ENCODE measurements around the gene ZNF84. TPM values are rescaled to one million over a fixed set of nuclear protein-coding genes. Genes with fewer than 3 reads are reported as not detected.

The ZNF84 gene
- 10 to 100 TPM; 19.5 to 21.2 (median 20.7) TPM for total RNA-seq

DNA sequence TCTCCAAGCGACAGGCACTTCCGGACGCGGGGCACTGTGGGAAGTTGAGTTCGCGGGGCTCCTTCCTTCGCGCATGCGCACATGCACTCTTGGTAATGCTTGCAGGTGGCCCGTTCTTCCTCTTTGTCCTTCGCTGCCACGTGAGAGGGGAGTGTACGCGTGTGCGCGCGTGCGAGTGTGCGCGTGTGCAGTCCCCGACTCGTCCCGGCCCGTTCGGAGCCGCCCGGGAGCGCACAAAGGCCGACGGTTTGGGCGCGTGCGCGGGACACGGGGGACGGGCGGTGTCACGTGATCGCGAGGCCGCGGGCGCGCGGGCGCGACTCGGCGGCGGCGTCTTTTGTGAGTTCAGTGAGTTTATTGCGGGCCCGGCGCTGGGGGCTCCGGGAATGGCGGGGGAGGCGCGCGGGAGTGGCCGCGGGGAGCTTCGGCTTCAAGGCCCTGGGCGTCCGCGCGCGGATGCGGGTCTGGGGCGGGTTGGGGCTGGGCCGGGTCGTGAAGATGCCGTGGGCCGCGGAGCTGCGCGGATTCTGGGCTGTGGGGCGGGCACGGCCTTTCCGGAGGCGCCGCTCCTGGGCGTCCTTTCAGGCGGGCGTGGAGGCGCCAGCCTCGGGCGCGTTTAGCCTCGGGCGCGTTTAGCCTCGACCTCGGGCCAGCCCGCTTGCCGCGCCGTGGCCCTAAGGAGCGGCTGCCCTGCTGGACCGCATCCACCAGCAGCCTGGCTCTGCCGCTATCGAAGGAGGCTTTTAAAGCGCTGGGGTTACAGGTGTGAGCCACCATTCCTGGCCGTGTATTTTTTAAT is at the start of gene ZNF84:
TSS of gene ZNF84 (plus strand) at position 303 of the 799 bp plus-strand sequence. CDS start 3,959 bp downstream, outside the sequence.
- H3K4me3 ChIP-seq: peak within 1 kb of the TSS; percentile 87 to 89 (median 88)
- under 1% methylated on average over 33 of the region's 103 CpGs for WGBS
- H3K9me3 ChIP-seq: peaks cover 10 to 57% (median 49%) of the 10 kb centered on the region in 4 donors
- TF ChIP-seq, protein P1, sequence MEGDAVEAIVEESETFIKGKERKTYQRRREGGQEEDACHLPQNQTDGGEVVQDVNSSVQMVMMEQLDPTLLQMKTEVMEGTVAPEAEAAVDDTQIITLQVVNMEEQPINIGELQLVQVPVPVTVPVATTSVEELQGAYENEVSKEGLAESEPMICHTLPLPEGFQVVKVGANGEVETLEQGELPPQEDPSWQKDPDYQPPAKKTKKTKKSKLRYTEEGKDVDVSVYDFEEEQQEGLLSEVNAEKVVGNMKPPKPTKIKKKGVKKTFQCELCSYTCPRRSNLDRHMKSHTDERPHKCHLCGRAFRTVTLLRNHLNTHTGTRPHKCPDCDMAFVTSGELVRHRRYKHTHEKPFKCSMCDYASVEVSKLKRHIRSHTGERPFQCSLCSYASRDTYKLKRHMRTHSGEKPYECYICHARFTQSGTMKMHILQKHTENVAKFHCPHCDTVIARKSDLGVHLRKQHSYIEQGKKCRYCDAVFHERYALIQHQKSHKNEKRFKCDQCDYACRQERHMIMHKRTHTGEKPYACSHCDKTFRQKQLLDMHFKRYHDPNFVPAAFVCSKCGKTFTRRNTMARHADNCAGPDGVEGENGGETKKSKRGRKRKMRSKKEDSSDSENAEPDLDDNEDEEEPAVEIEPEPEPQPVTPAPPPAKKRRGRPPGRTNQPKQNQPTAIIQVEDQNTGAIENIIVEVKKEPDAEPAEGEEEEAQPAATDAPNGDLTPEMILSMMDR (IDR thresholded peaks at IDR 0.05): no peak
- TF ChIP-seq POLR2A (IDR thresholded peaks at IDR 0.05; ENCODE audit: low read depth) (peak; percentile 27), POLR2AphosphoS5 (IDR thresholded peaks at IDR 0.05) (peak; percentile 82 to 92)
- H3K4me1 ChIP-seq: peaks cover 4 to 12% (median 11%) of the 10 kb centered on the region in 4 donors
- DNase-seq (ENCODE audit: extremely low spot score): peak; percentile 98
- intact Hi-C loops (cut with DNase I): loop anchor here (2.0 to 5.0 kb wide), 2 partner anchors 45 to 51 kb away; partner anchors contain the start of genes ZNF140 and ZNF26
- H3K27ac ChIP-seq (replicated peaks in 1 of 4): peak within 1 kb of the TSS; percentile 91 to 98 (median 96)
- H3K27me3 ChIP-seq: no peaks in the 10 kb centered on the region
- peaks cover 13 to 32% (median 22%) of the 10 kb centered on the region in 4 donors for H3K36me3 ChIP-seq

DNA sequence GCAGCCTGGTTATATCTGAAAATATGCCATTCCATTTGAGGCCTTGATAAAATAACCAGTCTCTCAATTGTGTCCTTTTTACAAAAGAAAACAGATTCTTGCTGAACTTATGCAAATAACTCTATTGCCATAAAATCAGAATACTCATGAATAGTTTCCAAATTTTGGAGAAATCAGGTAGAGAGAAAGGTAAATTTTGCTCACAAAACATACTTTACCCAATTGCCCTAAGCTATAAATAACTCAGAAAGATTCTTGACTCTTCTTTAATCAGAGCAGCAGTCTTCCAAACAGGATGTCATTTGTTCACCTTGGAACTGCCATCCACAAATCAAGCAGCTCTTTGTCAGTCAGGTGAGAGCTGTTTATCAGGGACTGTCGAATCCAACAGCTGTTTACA is 38.6 kb upstream of the ZNF84 start:
- Histone ChIP-seq H3K27me3 (no peaks in the 10 kb centered on the region), H3K4me1 (no peaks in the 10 kb centered on the region), H3K36me3 (peaks cover 10 to 45% (median 16%) of the 10 kb centered on the region in 4 donors), H3K4me3 (no peak overlapping the region), H3K9me3 (peaks cover 3 to 96% (median 87%) of the 10 kb centered on the region in 4 donors), H3K27ac (replicated peaks in 1 of 4) (no peak overlapping the region)
- intact Hi-C loops (cut with DNase I): no loop called here
- 71% methylated on average over 1 of the region's 1 CpG for WGBS
- TF ChIP-seq, protein P1 (IDR thresholded peaks at IDR 0.05): no peak
- TF ChIP-seq POLR2A (IDR thresholded peaks at IDR 0.05; ENCODE audit: low read depth): no peak
- TF ChIP-seq EP300 (IDR thresholded peaks at IDR 0.05): no peak
- no peak for TF ChIP-seq POLR2AphosphoS5 (IDR thresholded peaks at IDR 0.05)
- no peak for DNase-seq (ENCODE audit: extremely low spot score)

DNA sequence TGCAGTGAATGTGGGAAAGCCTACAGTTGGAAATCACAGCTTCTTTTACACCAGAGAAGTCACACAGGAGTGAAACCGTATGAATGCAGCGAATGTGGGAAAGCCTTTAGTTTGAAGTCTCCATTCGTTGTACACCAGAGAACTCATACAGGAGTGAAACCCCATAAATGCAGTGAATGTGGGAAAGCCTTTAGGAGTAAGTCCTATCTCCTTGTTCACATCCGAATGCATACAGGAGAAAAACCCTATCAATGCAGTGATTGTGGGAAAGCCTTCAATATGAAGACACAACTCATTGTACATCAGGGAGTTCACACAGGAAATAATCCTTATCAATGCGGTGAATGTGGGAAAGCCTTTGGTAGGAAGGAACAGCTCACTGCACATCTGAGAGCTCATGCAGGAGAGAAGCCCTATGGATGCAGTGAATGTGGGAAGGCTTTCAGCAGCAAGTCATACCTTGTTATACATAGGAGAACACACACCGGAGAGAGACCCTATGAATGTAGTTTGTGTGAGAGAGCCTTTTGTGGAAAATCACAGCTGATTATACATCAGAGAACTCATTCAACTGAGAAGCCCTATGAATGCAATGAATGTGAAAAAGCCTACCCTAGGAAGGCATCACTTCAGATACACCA is 26.5 kb upstream of the ZNF84 start:
- Histone ChIP-seq H3K27me3 (no peaks in the 10 kb centered on the region), H3K27ac (replicated peaks in 1 of 4) (no peak overlapping the region), H3K9me3 (peaks cover 10 to 99% (median 86%) of the 10 kb centered on the region in 4 donors), H3K4me1 (no peaks in the 10 kb centered on the region), H3K36me3 (peaks cover 65 to 100% (median 87%) of the 10 kb centered on the region in 4 donors), H3K4me3 (no peak overlapping the region)
- intact Hi-C loops (cut with DNase I): no loop called here
- WGBS: 97% methylated on average over 6 of the region's 6 CpGs
- TF ChIP-seq, protein P1 (IDR thresholded peaks at IDR 0.05): no peak
- TF ChIP-seq POLR2A (IDR thresholded peaks at IDR 0.05; ENCODE audit: low read depth) (no peak), POLR2AphosphoS5 (IDR thresholded peaks at IDR 0.05) (no peak), EP300 (IDR thresholded peaks at IDR 0.05) (no peak)
- DNase-seq (ENCODE audit: extremely low spot score): no peak

DNA sequence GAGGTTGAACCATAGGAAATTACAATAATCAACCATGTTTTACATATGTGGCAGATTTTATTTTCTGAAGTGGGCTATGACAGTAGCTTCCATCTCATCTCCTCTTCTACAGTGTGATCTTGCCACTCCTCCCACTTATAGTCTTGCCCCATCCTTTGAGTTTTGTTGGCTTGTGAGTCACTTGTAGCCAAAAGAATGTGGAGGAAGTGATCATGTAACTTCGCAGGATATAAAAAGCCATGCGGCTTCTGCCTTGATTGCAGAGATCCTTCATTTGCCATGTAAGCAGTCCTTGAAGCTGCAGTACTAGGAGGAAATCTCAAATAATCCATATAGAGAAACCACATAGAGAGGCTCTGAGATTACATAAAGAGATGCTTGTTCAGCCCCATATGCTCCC is 13.7 kb upstream of the ZNF84 start:
- Histone ChIP-seq H3K4me1 (no peaks in the 10 kb centered on the region), H3K27me3 (no peaks in the 10 kb centered on the region), H3K9me3 (peaks cover 0 to 83% (median 56%) of the 10 kb centered on the region in 4 donors), H3K27ac (replicated peaks in 1 of 4) (no peak overlapping the region), H3K36me3 (peaks cover 0 to 5% (median 2%) of the 10 kb centered on the region in 4 donors), H3K4me3 (no peak overlapping the region)
- WGBS: 94% methylated on average over 2 of the region's 2 CpGs
- intact Hi-C loops (cut with DNase I): no loop called here
- no peak for DNase-seq (ENCODE audit: extremely low spot score)
- TF ChIP-seq EP300 (IDR thresholded peaks at IDR 0.05): no peak
- TF ChIP-seq POLR2A (IDR thresholded peaks at IDR 0.05; ENCODE audit: low read depth): no peak
- no peak for TF ChIP-seq POLR2AphosphoS5 (IDR thresholded peaks at IDR 0.05)
- TF ChIP-seq, protein P1 (IDR thresholded peaks at IDR 0.05): no peak
